Measurements from ENCODE around the gene TFEC.
"Not testable (repeated sequence)": the region's sequence is repeated elsewhere in the genome, so short reads cannot be mapped to it uniquely, and the experiment has no call there.

Gene TFEC

GRCh38 chr7:116030651-116031276 lies at the start of gene TFEC:
TSS of gene TFEC (minus strand) at chr7:116030763. CDS start at chr7:115984441, 46,322 bp downstream.
- no peak for DNase-seq (ENCODE audit: low read depth, low spot score)

- DNase-seq (ENCODE audit: low read depth, low spot score) = peak; percentile 2
Observed at GRCh38 chr7:116075351-116076145, 45.0 kb upstream of the TFEC start.

- no peak for DNase-seq (ENCODE audit: low read depth, low spot score)
Observed at GRCh38 chr7:116071629-116072028, 41.1 kb upstream of the TFEC start.

- DNase-seq (ENCODE audit: low read depth, low spot score) = no peak
Observed at GRCh38 chr7:116064179-116064578, 33.6 kb upstream of the TFEC start.

- no peak for DNase-seq (ENCODE audit: low read depth, low spot score)
Observed at GRCh38 chr7:116062666-116063065, 32.1 kb upstream of the TFEC start.

- no peak for DNase-seq (ENCODE audit: low read depth, low spot score)
Observed at GRCh38 chr7:116052006-116052405, 21.4 kb upstream of the TFEC start.

- DNase-seq (ENCODE audit: low read depth, low spot score) = not testable (repeated sequence)
Observed at GRCh38 chr7:116047261-116047660, 16.7 kb upstream of the TFEC start.

- no peak for DNase-seq (ENCODE audit: low read depth, low spot score)
Observed at GRCh38 chr7:116045532-116045931, 15.0 kb upstream of the TFEC start.

GRCh38 chr7:116041615-116042014 lies 11.1 kb upstream of the TFEC start:
- no peak for DNase-seq (ENCODE audit: low read depth, low spot score)

- DNase-seq (ENCODE audit: low read depth, low spot score) = no peak
Observed at GRCh38 chr7:116037401-116037800, 6.8 kb upstream of the TFEC start.

GRCh38 chr7:116034411-116034810 lies 3.8 kb upstream of the TFEC start:
- DNase-seq (ENCODE audit: low read depth, low spot score) = no peak

- DNase-seq (ENCODE audit: low read depth, low spot score) = no peak
Observed at GRCh38 chr7:116032886-116033285, 2.3 kb upstream of the TFEC start.

GRCh38 chr7:116028787-116029186 lies 1.8 kb downstream of the TFEC start:
- no peak for DNase-seq (ENCODE audit: low read depth, low spot score)

GRCh38 chr7:116027786-116028185 lies 2.8 kb downstream of the TFEC start:
- no peak for DNase-seq (ENCODE audit: low read depth, low spot score)

- DNase-seq (ENCODE audit: low read depth, low spot score) = no peak
Observed at GRCh38 chr7:116024826-116025809, 5.4 kb downstream of the TFEC start.

GRCh38 chr7:116021237-116021636 lies 9.3 kb downstream of the TFEC start:
- DNase-seq (ENCODE audit: low read depth, low spot score) = no peak

- DNase-seq (ENCODE audit: low read depth, low spot score) = no peak
Observed at GRCh38 chr7:116018731-116019130, 11.8 kb downstream of the TFEC start.

GRCh38 chr7:116013675-116014074 lies 16.9 kb downstream of the TFEC start:
- DNase-seq (ENCODE audit: low read depth, low spot score) = no peak

GRCh38 chr7:116011584-116011983 lies 19.0 kb downstream of the TFEC start:
- peak; percentile 12 for DNase-seq (ENCODE audit: low read depth, low spot score)

- DNase-seq (ENCODE audit: low read depth, low spot score) = not testable (repeated sequence)
Observed at GRCh38 chr7:116004762-116005161, 25.8 kb downstream of the TFEC start.

GRCh38 chr7:115997221-115997620 lies 33.3 kb downstream of the TFEC start:
- no peak for DNase-seq (ENCODE audit: low read depth, low spot score)

- DNase-seq (ENCODE audit: low read depth, low spot score) = no peak
Observed at GRCh38 chr7:115995701-115996100, 34.9 kb downstream of the TFEC start.
